NCI-H510A treated with DMSO at 0.1 percent for 48 hours (cell line): Measurements from ENCODE around the gene SLC28A1.
"Not testable (repeated sequence)": the region's sequence is repeated elsewhere in the genome, so short reads cannot be mapped to it uniquely, and the experiment has no call there.

ENCODE experiments used
- DNase-seq: peaks from one replicate; lab custom pipeline; 2025; lab: John Stamatoyannopoulos, UW

The SLC28A1 gene, protein sequence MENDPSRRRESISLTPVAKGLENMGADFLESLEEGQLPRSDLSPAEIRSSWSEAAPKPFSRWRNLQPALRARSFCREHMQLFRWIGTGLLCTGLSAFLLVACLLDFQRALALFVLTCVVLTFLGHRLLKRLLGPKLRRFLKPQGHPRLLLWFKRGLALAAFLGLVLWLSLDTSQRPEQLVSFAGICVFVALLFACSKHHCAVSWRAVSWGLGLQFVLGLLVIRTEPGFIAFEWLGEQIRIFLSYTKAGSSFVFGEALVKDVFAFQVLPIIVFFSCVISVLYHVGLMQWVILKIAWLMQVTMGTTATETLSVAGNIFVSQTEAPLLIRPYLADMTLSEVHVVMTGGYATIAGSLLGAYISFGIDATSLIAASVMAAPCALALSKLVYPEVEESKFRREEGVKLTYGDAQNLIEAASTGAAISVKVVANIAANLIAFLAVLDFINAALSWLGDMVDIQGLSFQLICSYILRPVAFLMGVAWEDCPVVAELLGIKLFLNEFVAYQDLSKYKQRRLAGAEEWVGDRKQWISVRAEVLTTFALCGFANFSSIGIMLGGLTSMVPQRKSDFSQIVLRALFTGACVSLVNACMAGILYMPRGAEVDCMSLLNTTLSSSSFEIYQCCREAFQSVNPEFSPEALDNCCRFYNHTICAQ

DNA sequence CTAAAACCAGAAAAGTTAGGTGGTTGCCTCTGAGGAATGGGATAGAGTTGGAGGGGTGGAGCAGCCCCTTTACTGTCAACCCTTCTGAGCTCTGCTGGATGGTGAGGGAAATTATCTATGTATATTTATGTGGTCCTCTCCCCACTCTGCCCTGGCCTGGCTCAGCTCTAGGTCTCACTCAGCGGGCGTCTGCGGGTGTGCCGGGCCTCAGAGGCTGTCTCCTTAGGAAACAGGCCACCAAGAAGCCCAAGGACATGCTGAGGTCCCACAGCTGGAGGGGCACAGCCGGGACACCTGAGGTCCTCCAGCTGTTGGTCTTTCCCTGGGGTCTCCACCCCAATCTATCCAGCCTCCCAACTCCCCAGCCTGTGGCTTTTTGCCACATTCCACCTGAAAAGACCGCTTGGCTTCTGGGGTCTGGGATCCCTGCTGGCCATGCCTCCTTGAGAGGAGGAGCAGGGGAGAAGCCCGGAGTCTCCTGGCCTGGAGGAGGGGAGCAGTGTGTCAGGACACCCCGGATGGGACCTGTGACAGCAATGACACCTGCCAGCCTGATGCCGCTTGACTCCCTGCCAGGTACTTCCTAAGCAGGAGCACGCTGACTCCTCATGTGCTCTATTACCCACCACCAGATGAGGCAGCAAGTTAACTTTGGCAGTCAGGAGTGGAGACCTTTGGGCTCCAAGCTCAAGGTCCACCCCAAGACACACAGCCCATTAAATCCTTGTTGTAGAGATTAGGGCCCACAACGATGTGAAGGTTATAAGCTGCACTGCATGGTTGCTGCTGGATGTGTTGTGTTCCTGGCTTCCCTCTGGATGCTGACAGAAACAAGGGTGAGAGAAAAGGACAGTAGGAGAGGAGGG is at the start of gene SLC28A1:
Gene SLC28A1 (plus strand): TSS at position 747 of the 866 bp plus-strand sequence. CDS start 3,099 bp downstream, outside the sequence.
- no peak for DNase-seq

DNA sequence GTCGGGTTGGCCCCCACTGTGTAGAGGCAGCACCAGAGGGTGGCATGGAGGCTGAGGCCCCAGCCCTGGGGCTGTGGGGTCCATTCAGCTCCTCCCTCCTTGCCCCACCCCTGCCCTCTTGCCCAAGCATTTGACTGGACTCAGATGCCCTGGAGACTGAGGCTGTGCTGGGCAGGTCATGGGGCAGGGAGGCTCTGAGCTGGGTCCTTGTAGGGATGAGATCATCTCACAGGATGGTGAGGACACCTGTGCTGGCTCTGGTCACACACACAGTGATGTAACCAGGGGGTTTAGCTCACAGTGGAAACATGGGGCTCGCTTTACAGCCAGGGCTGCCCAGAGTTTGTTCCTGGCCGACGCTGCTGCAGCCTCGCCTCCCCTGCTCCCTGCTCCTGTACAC is 49.5 kb upstream of the SLC28A1 start:
- peak; percentile 1 for DNase-seq

DNA sequence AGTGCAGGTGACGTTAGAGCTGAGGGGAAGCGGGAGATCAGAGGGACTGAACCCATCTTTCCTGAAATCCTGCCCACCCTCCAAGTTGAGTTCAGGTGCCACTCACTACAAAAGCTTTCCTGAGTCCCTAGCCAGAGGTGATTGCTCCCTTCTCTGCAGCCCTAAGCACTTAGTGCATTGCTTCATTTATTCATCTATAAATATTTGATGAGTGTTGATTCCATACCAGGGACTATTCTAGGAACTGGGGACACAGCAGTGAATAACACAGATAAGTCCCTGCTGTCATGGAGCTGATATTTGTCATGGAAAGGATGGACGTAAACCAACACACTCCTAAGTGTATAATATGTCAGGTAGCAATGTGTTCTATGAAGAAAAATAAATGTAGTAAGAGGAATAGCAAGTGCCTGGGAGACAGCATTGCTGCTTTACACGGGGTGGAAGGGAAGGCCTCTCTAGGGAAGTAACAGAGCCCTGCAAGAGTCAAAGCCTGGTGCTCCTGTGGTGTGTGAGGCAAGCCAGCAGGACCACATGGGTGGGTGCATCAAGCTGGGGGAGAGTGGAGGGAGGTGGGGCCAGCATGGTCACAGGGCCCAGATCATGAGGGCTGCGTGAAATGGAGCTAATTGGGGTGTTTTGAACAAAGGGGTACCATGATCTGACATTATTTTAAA is 48.7 kb upstream of the SLC28A1 start:
- DNase-seq = no peak

DNA sequence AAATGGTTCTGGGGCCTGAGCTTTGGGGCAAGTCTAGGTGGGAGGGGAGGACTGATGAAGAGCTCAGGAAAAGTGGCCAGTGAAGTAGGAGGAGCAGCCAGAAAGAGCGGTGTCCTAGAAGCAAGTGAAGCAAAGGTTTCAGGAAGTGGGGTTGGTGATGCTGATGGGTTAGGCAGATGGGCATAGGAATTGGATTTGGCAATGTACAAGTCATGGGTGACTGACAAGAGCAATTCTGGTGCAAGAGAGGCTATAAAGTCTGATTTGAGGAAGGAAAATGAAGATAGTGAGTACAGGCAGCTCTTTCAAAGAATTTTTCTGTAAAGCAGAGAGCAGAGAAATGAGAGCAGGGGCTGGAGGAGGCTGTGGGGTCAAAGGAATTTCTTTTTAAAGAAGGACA is 47.6 kb upstream of the SLC28A1 start:
- DNase-seq = no peak

DNA sequence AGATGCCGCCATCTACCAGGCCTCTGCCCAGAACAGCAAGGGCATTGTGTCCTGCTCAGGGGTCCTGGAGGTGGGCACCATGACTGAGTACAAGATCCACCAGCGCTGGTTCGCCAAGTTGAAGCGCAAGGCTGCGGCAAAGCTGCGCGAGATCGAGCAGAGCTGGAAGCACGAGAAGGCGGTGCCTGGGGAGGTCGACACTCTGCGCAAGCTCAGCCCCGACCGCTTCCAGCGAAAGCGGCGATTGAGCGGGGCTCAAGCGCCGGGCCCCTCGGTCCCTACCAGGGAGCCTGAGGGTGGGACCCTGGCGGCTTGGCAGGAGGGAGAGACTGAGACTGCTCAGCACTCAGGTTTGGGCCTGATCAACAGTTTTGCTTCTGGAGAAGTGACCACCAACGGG is 44.7 kb upstream of the SLC28A1 start:
- no peak for DNase-seq

DNA sequence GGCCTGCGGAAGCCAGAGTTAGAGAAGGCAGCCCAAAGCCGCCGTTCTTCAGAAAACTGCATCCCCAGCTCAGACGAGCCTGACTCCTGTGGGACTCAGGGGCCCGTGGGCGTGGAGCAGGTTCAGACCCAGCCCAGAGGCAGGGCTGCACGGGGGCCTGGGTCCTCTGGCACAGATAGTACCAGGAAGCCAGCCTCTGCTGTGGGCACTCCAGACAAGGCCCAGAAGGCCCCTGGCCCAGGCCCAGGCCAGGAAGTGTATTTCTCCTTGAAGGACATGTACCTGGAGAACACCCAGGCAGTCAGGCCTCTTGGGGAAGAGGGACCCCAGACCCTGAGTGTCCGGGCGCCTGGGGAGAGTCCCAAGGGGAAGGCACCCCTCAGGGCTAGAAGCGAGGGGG is 44.2 kb upstream of the SLC28A1 start:
- DNase-seq = no peak

DNA sequence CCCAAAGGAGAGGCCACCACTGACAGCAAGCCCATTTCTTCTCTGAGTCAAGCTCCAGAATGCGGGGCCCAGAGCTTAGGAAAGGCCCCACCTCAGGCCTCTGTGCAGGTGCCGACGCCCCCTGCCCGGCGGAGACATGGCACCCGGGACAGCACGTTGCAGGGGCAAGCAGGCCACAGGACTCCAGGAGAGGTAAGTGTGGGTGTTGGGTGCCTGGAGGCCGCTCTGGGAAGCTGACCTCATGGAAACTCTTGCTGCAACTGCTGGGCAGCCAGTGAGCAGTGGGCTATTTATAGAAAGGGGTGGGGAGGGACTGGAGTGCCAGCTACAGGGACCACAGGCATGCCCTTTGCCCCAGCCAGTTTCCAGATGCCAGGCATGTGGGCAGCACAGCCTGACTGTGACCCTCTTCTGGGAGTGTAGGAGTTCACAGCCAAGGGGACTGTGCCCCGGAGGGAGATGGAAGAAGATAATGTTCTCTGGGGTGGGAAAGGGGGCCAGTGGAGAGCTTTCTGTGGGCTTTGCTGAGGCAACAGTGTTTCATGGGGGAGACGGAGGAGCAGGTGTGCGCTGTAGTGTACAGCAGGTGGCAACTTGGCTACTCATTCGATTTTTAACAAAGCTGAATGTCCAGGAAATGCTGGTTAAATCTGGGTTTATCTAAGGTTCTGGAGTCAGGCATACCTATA is 43.6 kb upstream of the SLC28A1 start:
- DNase-seq = peak; percentile 19

DNA sequence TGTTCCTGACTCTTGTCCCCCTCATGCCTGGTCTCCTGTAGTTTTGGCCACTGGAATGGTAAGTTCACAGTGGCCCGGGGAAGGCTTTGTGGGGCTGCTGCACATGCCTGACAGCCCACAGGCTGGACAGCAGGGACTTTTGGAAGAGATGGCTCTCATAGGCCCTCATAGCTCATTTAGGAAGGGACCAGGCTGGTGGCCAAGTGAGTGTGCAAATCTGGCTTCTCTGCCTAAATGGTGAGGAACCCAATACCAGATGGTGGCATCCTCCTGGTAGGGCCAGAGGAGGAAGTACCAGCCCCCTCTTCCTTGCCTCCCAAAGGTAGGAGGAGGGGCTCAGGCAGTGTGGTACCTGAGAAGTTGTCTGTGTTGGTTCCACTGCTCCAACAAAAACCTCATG is 41.7 kb upstream of the SLC28A1 start:
- no peak for DNase-seq

DNA sequence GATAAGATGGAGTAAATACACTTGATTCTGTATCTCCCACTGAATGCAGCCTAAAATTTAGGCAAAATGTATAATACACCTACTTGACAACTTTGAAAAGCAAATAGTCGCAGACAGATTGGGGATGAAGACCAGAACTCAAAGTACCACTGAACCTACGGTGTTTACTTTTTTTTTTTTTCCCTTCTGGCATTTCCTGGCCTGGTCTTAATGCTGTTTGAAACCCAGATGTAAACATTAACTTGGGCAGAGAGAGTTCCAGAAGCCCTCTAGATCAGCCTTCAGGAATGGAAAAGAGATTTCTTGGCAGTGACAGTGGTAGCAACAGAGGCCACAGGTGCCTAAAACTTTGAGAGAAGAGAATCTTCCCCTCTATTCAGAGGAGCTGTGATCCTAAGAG is 39.5 kb upstream of the SLC28A1 start:
- no peak for DNase-seq

DNA sequence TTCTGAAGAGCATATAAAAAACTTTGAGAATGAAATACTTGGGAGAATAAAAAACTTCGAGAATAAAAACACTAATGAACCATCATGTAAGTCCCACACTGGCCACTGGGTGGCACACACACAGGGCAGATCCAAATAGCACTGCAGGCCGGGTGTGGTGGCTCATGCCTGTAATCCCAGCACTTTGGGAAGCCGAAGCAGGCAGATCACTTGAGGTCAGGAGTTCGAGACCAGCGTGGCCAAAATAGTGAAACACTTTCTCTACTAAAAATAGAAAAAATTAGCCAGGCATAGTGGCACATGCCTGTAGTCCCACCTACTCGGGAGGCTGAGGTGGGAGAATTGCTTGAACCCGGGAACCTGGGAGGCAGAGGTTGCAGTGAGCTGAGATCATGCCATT is 38.8 kb upstream of the SLC28A1 start:
- not testable (repeated sequence) for DNase-seq

DNA sequence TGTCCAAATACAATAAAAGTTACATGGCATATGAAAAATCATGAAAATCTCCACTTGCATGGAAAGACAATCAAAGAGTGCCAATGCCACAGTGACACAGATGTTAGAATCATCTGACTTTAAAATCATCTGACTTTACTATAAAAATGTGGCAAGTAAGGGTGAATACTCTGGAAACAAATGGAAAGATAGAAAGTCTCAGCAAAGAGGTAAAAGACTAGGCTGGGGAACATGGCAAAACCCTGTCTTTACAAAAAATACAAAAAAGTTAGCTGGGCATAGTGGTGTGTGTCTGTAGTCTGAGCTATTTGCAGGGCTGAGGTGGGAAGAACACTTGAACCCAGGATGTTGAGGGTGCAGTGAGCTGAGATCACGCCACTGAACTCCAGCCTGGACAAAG is 38.2 kb upstream of the SLC28A1 start:
- no peak for DNase-seq

DNA sequence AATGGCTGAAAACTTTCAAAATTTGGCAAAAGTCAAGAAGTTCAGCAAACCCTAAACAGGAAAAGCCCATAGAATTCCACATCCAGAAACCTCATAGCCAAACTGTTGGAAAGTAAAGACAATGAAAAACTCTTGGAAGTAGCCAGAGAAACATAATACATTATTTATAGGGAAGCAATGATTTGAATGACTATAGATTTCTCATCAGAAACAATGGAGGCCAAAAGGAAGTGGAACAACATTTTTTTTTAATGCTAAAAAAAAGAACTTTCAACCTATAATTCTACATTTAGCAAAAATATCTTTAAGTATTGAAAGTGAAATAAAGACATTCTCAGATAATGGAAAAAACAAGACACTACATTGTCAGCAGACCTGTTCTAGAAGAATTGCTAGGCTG is 37.1 kb upstream of the SLC28A1 start:
- no peak for DNase-seq

DNA sequence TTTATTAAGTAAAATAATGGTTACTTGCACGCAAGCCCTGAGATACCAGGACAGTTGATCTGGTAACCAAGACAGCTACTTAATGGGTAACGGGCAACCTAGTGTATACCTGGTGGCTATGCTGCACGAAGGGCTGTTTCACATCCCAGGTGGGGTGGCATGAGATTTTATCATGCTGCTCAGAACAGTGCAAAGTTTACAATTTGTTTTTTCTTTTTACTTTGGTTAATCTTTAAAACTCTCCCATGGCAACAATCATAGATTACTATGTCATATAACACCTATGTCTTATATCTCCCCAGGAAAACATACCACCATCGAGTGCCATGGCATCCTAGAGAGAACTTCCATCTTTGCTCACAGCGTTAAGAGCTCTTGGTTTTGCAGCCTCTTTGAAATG is 32.2 kb upstream of the SLC28A1 start:
- DNase-seq = no peak

DNA sequence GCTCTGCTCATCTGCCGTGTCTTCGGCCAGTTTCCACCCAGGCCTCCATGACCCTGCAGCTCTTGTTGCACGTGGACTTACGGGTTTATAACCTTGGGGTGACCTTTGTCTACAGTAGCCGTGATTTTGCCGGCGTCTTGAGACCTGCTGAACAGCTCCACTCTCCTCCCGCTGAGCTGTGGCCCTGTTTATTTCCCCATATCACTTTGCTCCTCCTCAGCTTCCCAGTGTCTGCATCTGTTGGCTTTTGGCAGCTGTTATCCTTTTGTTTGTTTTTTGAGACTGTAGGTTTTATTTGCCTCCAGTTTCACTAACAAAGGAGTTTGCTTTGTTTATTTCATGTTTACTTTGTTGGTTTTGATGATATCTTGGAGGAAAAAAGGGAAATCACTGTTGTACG is 29.3 kb upstream of the SLC28A1 start:
- DNase-seq = no peak

DNA sequence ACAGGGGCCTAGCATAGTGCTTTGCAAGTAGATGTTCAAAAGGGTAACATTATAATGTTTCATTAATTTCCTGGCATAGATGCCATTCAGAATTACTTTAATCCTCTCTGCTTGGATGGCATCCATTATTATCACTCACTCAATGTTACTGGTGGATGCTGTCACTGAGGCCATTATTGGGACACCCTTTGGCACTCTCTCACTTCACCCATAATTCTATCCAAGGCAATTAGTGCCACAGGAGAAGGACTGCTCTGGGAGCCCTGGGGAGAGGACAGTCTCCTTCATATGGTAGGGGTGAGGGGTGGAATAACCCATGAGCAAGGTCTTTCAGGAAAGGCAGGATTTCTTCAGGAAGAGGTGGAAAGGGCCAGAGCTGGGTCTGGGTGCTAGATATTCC is 28.7 kb upstream of the SLC28A1 start:
- no peak for DNase-seq

DNA sequence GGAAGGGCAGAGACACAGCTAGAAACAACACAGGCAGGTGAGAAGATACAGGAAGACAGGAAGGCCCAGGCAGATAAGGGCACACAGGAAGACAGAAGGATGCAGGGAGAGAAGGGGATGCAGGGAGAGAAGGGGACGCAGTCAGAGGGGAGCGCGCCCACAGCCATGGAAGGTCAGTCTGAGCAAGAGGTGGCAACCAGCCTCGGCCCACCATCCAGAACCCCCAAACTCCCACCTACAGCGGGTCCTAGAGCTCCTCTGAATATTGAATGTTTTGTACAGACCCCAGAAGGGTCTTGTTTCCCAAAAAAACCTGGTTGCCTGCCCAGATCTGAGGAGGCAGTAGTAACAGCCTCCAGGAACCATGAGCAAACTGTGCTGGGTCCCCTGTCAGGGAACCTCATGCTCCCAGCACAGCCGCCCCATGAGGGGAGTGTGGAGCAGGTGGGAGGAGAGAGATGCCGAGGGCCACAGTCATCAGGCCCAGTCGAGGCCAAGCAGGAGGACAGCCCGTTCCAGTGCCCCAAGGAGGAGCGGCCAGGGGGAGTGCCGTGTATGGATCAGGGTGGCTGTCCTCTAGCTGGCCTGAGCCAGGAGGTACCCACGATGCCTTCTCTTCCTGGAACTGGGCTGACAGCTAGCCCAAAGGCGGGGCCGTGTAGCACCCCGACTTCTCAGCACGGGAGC is 27.6 kb upstream of the SLC28A1 start:
- no peak for DNase-seq

DNA sequence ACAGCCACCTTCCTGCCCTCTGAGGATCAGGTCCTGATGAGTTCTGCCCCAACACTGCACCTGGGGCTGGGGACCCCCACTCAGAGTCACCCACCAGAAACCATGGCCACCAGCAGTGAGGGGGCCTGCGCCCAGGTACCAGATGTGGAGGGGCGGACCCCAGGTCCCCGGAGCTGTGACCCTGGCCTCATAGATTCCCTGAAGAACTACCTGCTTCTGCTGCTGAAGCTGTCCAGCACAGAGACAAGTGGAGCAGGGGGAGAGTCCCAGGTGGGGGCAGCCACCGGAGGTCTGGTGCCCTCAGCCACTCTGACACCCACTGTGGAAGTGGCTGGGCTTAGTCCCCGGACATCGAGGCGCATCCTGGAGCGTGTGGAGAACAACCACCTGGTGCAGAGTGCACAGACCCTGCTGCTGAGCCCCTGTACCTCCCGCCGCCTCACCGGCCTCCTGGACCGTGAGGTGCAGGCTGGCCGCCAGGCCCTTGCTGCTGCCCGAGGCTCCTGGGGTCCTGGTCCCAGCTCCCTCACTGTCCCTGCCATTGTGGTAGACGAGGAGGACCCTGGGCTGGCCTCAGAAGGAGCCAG is 27.0 kb upstream of the SLC28A1 start:
- DNase-seq = no peak

DNA sequence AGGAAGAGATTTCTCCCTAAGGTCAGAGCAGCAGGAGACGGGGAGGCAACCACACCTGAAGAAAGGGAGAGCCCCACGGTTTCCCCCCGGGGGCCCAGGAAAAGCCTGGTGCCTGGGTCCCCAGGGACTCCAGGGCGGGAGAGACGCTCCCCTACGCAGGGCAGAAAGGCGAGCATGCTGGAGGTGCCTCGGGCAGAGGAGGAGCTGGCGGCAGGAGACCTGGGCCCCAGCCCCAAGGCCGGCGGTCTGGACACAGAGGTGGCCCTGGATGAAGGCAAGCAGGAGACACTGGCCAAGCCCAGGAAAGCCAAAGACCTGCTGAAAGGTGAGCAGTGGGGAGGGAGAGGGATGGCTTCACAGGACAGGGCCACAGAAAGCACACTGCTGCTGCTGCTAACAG is 26.2 kb upstream of the SLC28A1 start:
- DNase-seq = no peak

DNA sequence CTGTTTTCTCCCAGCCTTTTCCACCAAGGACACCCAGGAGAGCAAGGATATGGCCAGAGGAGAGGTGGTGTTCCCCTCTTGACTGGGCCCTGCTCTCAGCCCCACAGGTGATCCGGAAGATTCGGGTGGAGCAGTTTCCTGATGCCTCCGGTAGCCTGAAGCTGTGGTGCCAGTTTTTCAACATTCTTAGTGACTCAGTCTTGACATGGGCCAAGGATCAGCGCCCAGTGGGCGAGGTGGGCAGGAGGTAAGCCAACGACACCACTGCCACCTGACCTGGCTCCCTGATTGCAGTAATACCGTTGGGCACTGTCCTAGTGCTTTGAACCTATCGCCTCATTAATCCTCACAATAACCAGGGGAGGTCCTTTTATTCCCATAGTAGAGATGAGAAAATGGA is 25.3 kb upstream of the SLC28A1 start:
- DNase-seq = no peak

DNA sequence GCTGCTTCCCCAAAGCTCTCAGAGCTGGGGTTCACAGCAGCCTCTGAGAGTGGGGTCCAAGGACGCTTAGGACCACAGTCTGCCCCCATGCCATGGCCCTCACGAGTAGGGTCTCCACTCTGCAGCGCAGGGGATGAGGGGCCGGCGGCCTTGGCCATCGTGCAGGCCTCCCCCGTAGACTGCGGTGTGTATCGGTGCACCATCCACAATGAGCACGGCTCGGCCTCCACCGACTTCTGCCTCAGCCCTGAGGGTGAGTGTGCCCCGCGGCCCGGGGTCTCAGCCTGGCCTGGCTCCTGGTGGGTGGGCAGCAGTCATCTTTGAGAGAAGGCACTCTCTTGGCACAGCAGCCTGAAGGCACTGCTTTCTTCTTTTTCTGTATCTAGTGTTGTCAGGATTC is 24.8 kb upstream of the SLC28A1 start:
- no peak for DNase-seq

DNA sequence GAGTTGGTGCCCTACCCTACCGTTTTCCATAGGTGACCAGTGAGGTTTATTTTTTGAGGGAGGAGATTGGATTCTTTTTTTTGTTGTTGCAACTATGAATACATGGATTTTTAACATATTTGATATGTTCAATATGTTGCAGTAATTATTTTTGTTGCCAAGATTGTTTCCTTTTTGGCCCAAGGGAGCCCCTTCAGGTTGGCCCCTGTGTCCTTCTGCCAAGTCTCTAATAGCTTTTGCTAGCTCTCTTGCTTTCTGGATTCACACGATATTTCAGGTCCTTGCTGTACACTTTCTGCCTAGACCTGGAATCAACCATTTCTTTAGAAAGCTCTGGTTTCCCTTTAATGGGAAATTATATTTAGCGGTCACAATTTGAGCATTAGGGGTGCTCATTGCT is 22.7 kb upstream of the SLC28A1 start:
- no peak for DNase-seq
